ENCODE measurements around the gene WNK2.

The WNK2 gene

DNA sequence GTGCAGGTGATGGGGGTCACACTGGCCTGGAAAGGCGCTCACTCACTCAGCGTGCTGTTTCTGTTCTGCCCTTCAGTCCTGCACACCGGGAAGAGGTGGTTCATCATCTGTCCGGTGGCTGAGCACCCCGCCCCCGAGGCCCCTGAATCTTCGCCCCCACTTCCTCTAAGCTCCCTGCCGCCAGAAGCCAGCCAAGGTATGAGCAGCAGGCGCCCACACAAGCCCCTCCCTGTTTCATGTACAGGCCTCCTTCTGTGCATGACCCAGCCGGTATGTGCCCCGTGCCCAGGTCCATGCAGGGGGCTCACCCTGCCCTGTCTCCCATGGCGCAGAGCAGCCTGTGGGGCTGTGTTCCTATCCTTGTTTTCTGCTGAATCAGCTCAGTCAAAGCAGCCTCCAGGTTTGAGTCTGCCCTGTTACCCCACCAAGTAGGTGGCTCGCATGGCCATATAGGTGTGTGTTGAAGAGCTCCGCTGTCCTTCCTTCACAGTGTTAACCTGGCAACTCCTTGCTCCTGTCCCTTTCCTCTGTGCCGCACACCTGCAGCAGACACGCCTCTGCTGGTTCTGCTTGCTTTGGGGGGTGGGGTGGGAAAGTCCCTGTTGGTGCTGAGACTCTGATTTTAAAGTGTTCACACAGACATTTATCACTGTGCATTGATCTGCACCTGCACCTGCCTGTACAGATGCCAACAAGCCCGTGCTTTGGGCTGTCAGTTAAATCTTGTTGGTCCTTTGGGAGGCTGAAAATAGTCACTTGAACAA, 84.8 kb downstream of the WNK2 start:
- no peak overlapping the region for H3K4me3 ChIP-seq (ENCODE audit: low read depth, low read length)
- DNase-seq (ENCODE audit: low read depth): no peak
- no peak for TF ChIP-seq CTCF (IDR thresholded peaks at IDR 0.05; ENCODE audit: low read depth, low read length, missing control alignments)

- H3K4me3 ChIP-seq (ENCODE audit: low read depth, low read length): no peak overlapping the region
- no peak for TF ChIP-seq CTCF (IDR thresholded peaks at IDR 0.05; ENCODE audit: low read depth, low read length, missing control alignments)
- DNase-seq (ENCODE audit: low read depth): no peak
These were observed 87.0 kb downstream of the WNK2 start for GRCh38 chr9:93270976-93271375.

DNA sequence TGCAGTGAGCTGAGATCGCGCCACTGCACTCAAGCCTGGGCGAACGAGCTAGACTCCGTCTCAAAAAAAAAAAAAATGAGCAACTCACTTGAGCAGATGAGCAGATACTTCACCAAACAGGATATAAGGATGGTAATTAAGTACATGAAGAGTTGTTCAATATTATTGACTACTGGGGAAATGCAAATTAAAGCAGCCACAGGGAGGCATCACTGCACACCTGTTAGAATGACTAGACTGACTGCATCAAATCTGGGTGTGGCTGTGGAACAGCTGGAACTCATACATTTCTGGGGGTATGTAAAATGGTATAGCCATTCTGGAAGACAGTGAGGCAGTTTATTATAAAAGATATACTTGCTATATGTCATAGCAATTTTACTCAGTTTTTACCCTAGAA, 93.0 kb downstream of the WNK2 start:
- H3K4me3 ChIP-seq (ENCODE audit: low read depth, low read length): no peak overlapping the region
- DNase-seq (ENCODE audit: low read depth): no peak
- peak; percentile 14 for TF ChIP-seq CTCF (IDR thresholded peaks at IDR 0.05; ENCODE audit: low read depth, low read length, missing control alignments)

DNA sequence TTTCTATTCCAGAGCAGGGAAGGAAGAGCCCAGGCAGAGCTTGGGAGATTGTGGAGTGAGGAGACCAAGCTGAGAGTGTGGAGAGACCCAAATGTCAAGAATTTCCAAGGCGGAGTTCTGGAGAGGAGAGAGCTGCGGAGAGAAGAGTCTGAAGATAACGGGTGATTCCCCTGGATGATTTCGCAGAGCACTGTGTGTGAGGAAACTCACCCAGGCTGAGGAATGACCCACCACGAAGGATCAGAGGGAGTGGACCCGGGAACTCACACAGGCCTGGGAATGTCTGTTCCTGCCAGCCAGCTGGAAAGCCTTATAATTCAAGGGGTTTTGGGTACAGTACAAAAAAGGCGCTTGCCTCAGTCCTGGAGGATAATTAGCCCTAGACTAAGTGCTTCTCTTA, 94.2 kb downstream of the WNK2 start:
- DNase-seq (ENCODE audit: low read depth): no peak
- TF ChIP-seq CTCF (IDR thresholded peaks at IDR 0.05; ENCODE audit: low read depth, low read length, missing control alignments): no peak
- no peak overlapping the region for H3K4me3 ChIP-seq (ENCODE audit: low read depth, low read length)

DNA sequence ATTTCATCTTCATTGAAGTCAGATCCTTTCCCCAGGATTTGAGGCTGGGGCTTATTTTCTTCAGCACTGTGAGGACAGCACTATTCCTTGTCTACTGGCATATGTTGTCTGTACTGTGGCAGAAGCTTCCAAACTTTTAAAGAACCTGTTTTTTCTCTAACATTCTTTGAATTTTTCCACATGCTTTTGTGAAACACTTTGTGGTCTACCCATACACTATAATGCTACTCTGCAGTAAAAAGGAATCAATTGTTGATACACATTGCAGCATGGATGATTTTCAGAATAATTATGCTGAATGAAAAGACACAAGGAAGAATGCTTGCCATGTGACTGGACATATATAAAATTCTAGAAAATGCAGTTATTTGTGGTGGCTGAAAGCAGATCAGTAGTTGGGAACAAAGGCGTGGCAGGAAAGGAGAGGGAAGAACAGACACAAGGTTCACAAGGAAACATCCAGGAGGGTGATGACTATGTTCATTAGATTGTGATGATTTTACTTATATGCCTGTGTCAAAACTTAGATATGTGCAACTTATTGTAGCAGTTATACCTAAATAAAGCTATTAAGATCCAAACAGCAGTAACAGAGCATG, 96.8 kb downstream of the WNK2 start:
- DNase-seq (ENCODE audit: low read depth): no peak
- no peak for TF ChIP-seq CTCF (IDR thresholded peaks at IDR 0.05; ENCODE audit: low read depth, low read length, missing control alignments)
- no peak overlapping the region for H3K4me3 ChIP-seq (ENCODE audit: low read depth, low read length)

GRCh38 chr9:93286252-93287188, 102.6 kb downstream of the WNK2 start:
- TF ChIP-seq CTCF (IDR thresholded peaks at IDR 0.05; ENCODE audit: low read depth, low read length, missing control alignments): no peak
- no peak for DNase-seq (ENCODE audit: low read depth)
- H3K4me3 ChIP-seq (ENCODE audit: low read depth, low read length): no peak overlapping the region

Data from GM12864 (cell line).